A673 (cell line): Measurements from ENCODE around the gene NASP. TPM values are rescaled to one million over a fixed set of nuclear protein-coding genes. Genes with fewer than 3 reads are reported as not detected.

ENCODE experiments used
- BruUV-seq: library from RNA; stranded (reverse); fragments of 400-500 nt; replicated peaks from 2 replicates; lab custom pipeline; 2021; lab: Mats Ljungman, UMichigan
- CTCF ChIA-PET: fragments of 300-600 bp; sonication (Branson Sonifier 250); formaldehyde crosslinking; loops from one replicate; lab custom pipeline; 2022; ENCODE audit warnings: antibody characterized with exemption; lab: Charles Lee
- POLR2A ChIA-PET: fragments of 300-600 bp; sonication (Branson Sonifier 250); formaldehyde crosslinking; loops from one replicate; lab custom pipeline; 2022; ENCODE audit warnings: antibody characterized with exemption; ENCODE audit not compliant: low non-redundant PET; lab: Charles Lee
- DNase-seq: peaks from one replicate; pipeline ENCODE4 v3.0.0-alpha.2; 2015; ENCODE audit warnings: low spot score
- H3K27ac ChIP-seq: fragments of 200-600 bp; sonication (generic); 2 replicates; pipeline ENCODE4 v1.5.1; 2016; ENCODE audit warnings: mixed run types, low read depth, mild to moderate bottlenecking, mixed read lengths, antibody characterized with exemption, low read length; ENCODE audit not compliant: poor library complexity, severe bottlenecking
- H3K27me3 ChIP-seq: fragments of 200-600 bp; sonication (generic); replicated peaks from 2 replicates; pipeline ENCODE4 v1.6.1; 2017; ENCODE audit warnings: mixed run types, low read depth, mild to moderate bottlenecking, mixed read lengths, antibody characterized with exemption, low read length; ENCODE audit not compliant: insufficient read depth, poor library complexity
- H3K36me3 ChIP-seq: fragments of 200-600 bp; sonication (generic); 2 replicates; pipeline ENCODE4 v1.6.1; 2016; ENCODE audit warnings: mixed run types, mild to moderate bottlenecking, mixed read lengths, antibody characterized with exemption, low read length; ENCODE audit not compliant: insufficient read depth, poor library complexity, severe bottlenecking
- H3K4me1 ChIP-seq: fragments of 200-600 bp; sonication (generic); 2 replicates; pipeline ENCODE4 v1.6.1; 2017; ENCODE audit warnings: mixed run types, mild to moderate bottlenecking, mixed read lengths, antibody characterized with exemption, low read length; ENCODE audit not compliant: insufficient read depth, poor library complexity, severe bottlenecking
- H3K4me3 ChIP-seq: fragments of 200-600 bp; sonication (generic); 2 replicates; pipeline ENCODE4 v1.5.1; 2016; ENCODE audit warnings: low read depth, mixed run types, mild to moderate bottlenecking, mixed read lengths, low read length; ENCODE audit not compliant: poor library complexity, severe bottlenecking
- H3K9me3 ChIP-seq: fragments of 200-600 bp; sonication (generic); 2 replicates; pipeline ENCODE4 v1.6.1; 2016; ENCODE audit warnings: mixed run types, low read depth, mild to moderate bottlenecking, mixed read lengths, antibody characterized with exemption, low read length; ENCODE audit not compliant: poor library complexity, severe bottlenecking
- EZH2 ChIP-seq: fragments of 200-600 bp; sonication (generic); IDR thresholded peaks from 2 replicates; pipeline ENCODE4 v1.6.1; 2017; ENCODE audit warnings: borderline replicate concordance, low read depth, mild to moderate bottlenecking, mixed read lengths, antibody characterized with exemption, low read length; ENCODE audit not compliant: poor library complexity, severe bottlenecking
- intact Hi-C: fragments of 100-400 bp; cut with micrococcal nuclease; formaldehyde crosslinking; loops from one replicate; pipeline ENCODE4 v1.10.0; 2022; ENCODE audit not compliant: unreplicated experiment
- total RNA-seq: library from RNA; stranded (reverse); gene quantifications from 2 replicates; pipeline ENCODE4 v1.2.3, GENCODE V29; 2021
- TF ChIP-seq, protein P1 (sequence below): fragments of 300-800, 200-600 bp; sonication (generic); conservative IDR thresholded peaks from 2 replicates; pipeline ENCODE4 v1.5.1; 2017; ENCODE audit warnings: low read depth, mild to moderate bottlenecking, antibody characterized with exemption, low read length, moderate library complexity, mixed read lengths

The NASP gene
- total RNA-seq, 1 experiment from 2014 or later = 392 TPM

DNA sequence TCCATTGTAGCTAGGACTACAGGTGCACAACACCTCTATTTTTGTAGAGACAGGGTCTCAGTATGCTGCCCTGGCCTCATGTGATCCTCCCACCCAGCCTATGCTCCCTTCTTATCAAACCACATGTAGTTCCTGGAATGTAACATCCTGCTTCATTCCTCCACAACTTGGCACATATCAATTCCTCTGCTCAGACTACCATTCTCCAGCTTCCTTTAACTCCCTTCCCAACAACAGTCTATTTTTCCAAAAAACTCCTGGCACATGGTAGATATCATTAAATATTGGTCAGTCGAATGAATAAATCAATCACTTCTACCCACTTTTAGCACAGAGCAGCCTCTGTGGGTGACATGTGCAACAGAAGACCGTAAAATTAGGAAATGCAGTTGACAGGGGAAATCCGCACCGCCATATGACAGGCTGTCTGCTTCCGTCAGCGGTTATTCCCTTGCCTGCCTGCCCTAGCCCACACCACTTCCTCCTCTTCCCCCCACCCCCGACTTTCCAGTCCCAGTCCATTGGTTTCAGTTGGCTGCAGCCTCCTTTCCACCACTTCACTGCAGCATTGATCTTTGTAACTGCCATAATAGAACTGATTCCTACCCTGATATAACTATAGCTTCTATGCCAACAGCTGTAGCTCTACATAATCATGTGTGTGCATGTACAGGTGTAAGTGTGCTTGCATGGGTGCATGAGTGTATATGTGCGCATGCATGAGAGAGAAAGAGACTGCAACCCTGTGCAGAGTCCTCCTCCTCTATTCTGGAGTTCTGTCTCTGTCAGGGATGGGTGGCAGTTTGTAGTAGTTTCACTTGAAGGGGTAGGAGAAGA lies 40.0 kb upstream of the NASP start:
- intact Hi-C loops = no loop called here
- no TSS peak for BruUV-seq
- Histone ChIP-seq H3K4me1 (no peaks in the 10 kb centered on the region), H3K9me3 (no peaks in the 10 kb centered on the region), H3K27ac (no peak overlapping the region), H3K36me3 (no peaks in the 10 kb centered on the region), H3K4me3 (no peak overlapping the region), H3K27me3 (no peaks in the 10 kb centered on the region)
- TF ChIP-seq, protein P1, sequence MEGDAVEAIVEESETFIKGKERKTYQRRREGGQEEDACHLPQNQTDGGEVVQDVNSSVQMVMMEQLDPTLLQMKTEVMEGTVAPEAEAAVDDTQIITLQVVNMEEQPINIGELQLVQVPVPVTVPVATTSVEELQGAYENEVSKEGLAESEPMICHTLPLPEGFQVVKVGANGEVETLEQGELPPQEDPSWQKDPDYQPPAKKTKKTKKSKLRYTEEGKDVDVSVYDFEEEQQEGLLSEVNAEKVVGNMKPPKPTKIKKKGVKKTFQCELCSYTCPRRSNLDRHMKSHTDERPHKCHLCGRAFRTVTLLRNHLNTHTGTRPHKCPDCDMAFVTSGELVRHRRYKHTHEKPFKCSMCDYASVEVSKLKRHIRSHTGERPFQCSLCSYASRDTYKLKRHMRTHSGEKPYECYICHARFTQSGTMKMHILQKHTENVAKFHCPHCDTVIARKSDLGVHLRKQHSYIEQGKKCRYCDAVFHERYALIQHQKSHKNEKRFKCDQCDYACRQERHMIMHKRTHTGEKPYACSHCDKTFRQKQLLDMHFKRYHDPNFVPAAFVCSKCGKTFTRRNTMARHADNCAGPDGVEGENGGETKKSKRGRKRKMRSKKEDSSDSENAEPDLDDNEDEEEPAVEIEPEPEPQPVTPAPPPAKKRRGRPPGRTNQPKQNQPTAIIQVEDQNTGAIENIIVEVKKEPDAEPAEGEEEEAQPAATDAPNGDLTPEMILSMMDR = no peak
- TF ChIP-seq EZH2 = no peak
- ChIA-PET CTCF (no interaction called here), POLR2A (no interaction called here)
- DNase-seq = no peak

DNA sequence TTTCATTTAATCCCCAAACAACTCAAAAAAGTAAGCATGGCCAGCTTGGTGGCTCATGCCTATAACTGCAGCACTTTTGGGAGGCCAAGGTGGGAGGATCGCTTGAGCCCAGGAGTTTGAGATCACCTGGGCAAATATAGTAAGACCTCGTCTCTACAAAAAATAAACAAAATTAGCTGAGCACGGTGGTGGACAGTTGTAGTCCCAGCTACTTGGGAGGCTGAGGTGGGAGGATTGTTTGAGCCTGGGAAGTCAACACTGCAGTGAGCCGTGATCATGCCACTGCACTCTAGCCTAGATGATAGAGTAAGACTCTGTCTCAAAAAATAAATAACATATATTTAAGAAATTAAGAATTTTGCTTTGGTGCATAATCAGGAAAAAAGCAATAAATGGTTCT lies 39.3 kb upstream of the NASP start:
- no peaks in the 10 kb centered on the region for H3K27me3 ChIP-seq
- DNase-seq = no peak
- H3K36me3 ChIP-seq = no peaks in the 10 kb centered on the region
- no peak for TF ChIP-seq EZH2
- TF ChIP-seq, protein P1 = no peak
- no peak overlapping the region for H3K27ac ChIP-seq
- intact Hi-C loops = no loop called here
- H3K4me3 ChIP-seq = no peak overlapping the region
- no peaks in the 10 kb centered on the region for H3K4me1 ChIP-seq
- POLR2A ChIA-PET = no interaction called here
- BruUV-seq = no TSS peak
- CTCF ChIA-PET = no interaction called here
- no peaks in the 10 kb centered on the region for H3K9me3 ChIP-seq

DNA sequence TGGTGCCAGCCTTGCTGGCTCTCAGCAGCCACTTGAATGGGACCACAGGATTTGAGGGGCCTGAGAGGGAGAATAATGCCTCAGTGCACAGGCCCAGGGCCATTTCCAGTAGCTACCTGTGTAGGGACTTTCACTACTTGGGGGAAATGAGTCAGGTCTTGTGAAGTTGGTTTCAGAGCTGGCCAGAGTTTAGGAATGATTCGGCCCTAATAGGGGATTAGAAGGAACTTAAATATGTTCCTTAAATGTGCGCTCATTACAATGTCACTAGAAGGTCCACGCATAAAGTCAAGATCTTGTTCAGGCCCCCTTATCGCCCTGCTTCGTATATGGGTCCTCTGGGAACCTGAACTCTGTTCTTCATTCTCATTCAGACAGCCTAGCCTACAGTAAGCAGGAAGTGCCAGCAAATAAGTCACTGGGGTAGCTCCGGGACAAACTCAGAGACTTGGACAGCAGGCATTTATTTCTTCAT lies 38.8 kb upstream of the NASP start:
- intact Hi-C loops = no loop called here
- POLR2A ChIA-PET = no interaction called here
- H3K9me3 ChIP-seq = no peaks in the 10 kb centered on the region
- H3K4me1 ChIP-seq = no peaks in the 10 kb centered on the region
- no TSS peak for BruUV-seq
- no peaks in the 10 kb centered on the region for H3K27me3 ChIP-seq
- H3K4me3 ChIP-seq = no peak overlapping the region
- H3K27ac ChIP-seq = no peak overlapping the region
- no peak for DNase-seq
- H3K36me3 ChIP-seq = no peaks in the 10 kb centered on the region
- TF ChIP-seq, protein P1 = no peak
- no peak for TF ChIP-seq EZH2
- CTCF ChIA-PET = no interaction called here
